Stimulated activated effector memory CD8-positive, alpha-beta T cell treated with anti-CD3 and anti-CD28 coated beads, Interleukin-12 subunit alpha, Interleukin-12 subunit beta, amount 100 ng/mL, for 72 hours (primary cell): ENCODE results near the gene C11orf86.

Experiments
- ATAC-seq: fragments of 150-1000 bp; cut with Tn5 transposase; 2 replicates; pipeline ENCODE4 v1.10.0; 2021
- DNase-seq, 2 donors: peaks; one replicate each; pipeline ENCODE4 v3.0.0; 2021 to 2022; ENCODE audit warnings: low spot score in 2 of 2
- H3K27ac Mint-ChIP-seq: one replicate; pipeline ENCODE4 v1.8.0; 2022; ENCODE audit warnings: mild to moderate bottlenecking, mixed read lengths
- H3K36me3 Mint-ChIP-seq: one replicate; pipeline ENCODE4 v1.8.0; 2022; ENCODE audit warnings: mild to moderate bottlenecking, mixed read lengths
- H3K4me1 Mint-ChIP-seq: one replicate; pipeline ENCODE4 v1.8.0; 2022; ENCODE audit warnings: mixed read lengths
- H3K4me3 Mint-ChIP-seq: one replicate; pipeline ENCODE4 v1.8.0; 2022; ENCODE audit warnings: mild to moderate bottlenecking, mixed read lengths
- H3K9me3 Mint-ChIP-seq: one replicate; pipeline ENCODE4 v1.8.0; 2022; ENCODE audit warnings: mixed read lengths

Gene C11orf86, protein sequence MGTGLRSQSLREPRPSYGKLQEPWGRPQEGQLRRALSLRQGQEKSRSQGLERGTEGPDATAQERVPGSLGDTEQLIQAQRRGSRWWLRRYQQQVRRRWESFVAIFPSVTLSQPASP

GRCh38 chr11:66974724-66975404, at the start of gene C11orf86:
C11orf86 (plus strand) TSS chr11:66975304; CDS start chr11:66975363, 59 bp downstream.
- Mint-ChIP-seq H3K4me3 (no peak within 1 kb of the TSS), H3K27ac (no peak within 1 kb of the TSS), H3K4me1 (peaks cover 27% of the 10 kb centered on the region), H3K36me3 (no peaks in the 10 kb centered on the region), H3K9me3 (peaks cover 3% of the 10 kb centered on the region)
- DNase-seq (no peak), ATAC-seq (no peak)

GRCh38 chr11:66929753-66930152, 45.4 kb upstream of the C11orf86 start:
- Mint-ChIP-seq H3K36me3 (no peaks in the 10 kb centered on the region), H3K4me1 (no peaks in the 10 kb centered on the region), H3K4me3 (no peak overlapping the region), H3K9me3 (no peaks in the 10 kb centered on the region), H3K27ac (no peak overlapping the region)
- no peak for DNase-seq
- ATAC-seq = no peak

- no peak overlapping the region for H3K4me3 Mint-ChIP-seq
- DNase-seq (no peak), ATAC-seq (no peak)
- no peak overlapping the region for H3K27ac Mint-ChIP-seq
- H3K36me3 Mint-ChIP-seq = no peaks in the 10 kb centered on the region
- no peaks in the 10 kb centered on the region for H3K9me3 Mint-ChIP-seq
- no peaks in the 10 kb centered on the region for H3K4me1 Mint-ChIP-seq
Measured at GRCh38 chr11:66932543-66932942, 42.6 kb upstream of the C11orf86 start.

GRCh38 chr11:66933531-66933930, 41.6 kb upstream of the C11orf86 start:
- Mint-ChIP-seq H3K4me3 (no peak overlapping the region), H3K36me3 (no peaks in the 10 kb centered on the region), H3K4me1 (no peaks in the 10 kb centered on the region), H3K27ac (no peak overlapping the region), H3K9me3 (no peaks in the 10 kb centered on the region)
- ATAC-seq (no peak), DNase-seq (no peak)

- Mint-ChIP-seq H3K4me3 (no peak overlapping the region), H3K27ac (no peak overlapping the region), H3K9me3 (no peaks in the 10 kb centered on the region), H3K4me1 (no peaks in the 10 kb centered on the region), H3K36me3 (no peaks in the 10 kb centered on the region)
- ATAC-seq = no peak
- DNase-seq = no peak
Measured at GRCh38 chr11:66934950-66935779, 39.9 kb upstream of the C11orf86 start.

DNA sequence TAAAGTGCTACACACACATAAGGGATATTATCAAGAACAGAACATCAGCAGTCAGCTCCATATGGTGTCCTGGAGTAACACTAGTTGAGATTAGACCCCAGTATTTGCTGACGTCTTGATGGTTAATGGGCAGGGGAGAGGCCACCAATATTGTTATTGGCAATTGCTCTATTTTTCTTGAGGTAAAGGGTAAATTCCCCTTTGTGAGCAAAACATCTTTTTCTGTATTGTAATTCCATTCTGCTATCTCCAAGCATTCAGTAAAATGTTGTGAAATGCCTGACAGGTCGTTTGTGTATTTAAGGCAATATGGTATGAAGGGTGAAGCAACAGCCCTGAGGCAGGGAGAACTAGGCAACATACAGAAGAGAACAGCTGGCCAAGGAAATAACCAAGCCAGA, 38.8 kb upstream of the C11orf86 start:
- H3K9me3 Mint-ChIP-seq = no peaks in the 10 kb centered on the region
- H3K4me3 Mint-ChIP-seq = no peak overlapping the region
- DNase-seq = no peak
- no peak overlapping the region for H3K27ac Mint-ChIP-seq
- no peaks in the 10 kb centered on the region for H3K36me3 Mint-ChIP-seq
- H3K4me1 Mint-ChIP-seq = no peaks in the 10 kb centered on the region
- ATAC-seq = no peak

DNA sequence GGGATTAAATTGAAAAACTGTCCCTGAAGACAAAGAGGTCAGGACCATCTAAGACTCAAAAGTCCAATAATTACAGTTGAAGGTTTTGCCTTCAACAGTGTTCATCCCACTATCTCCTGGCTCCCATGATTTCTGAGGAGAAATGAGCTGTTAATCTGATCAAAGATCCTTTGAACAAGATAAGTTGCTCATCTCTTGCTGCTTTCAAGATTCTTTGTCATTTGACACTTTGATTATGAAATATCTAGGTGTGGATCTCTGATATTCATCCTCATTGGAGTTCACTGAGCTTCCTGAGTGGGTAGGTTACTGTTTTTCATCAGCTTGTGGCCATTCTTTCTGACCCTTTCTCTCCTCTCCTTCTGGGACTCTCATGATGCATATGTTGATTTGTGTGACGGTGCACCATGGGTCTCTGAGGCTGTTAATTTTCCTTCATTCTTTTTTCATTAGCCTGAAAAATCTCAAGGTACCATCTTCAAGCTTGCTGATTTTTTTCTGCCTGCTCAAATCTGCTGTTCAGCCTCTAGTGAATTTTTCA, 37.8 kb upstream of the C11orf86 start:
- DNase-seq = no peak
- Mint-ChIP-seq H3K36me3 (peaks cover 2% of the 10 kb centered on the region), H3K9me3 (no peaks in the 10 kb centered on the region), H3K4me3 (no peak overlapping the region), H3K4me1 (no peaks in the 10 kb centered on the region), H3K27ac (no peak overlapping the region)
- ATAC-seq = no peak

- Mint-ChIP-seq H3K4me1 (no peaks in the 10 kb centered on the region), H3K9me3 (no peaks in the 10 kb centered on the region), H3K4me3 (no peak overlapping the region), H3K27ac (no peak overlapping the region), H3K36me3 (peaks cover 6% of the 10 kb centered on the region)
- DNase-seq (no peak), ATAC-seq (no peak)
Measured at GRCh38 chr11:66938582-66939135, 36.4 kb upstream of the C11orf86 start.

GRCh38 chr11:66950112-66950535, 25.0 kb upstream of the C11orf86 start:
- H3K9me3 Mint-ChIP-seq = no peaks in the 10 kb centered on the region
- DNase-seq (no peak), ATAC-seq (peak; percentile 81)
- H3K27ac Mint-ChIP-seq = no peak overlapping the region
- H3K4me1 Mint-ChIP-seq = peaks cover 5% of the 10 kb centered on the region
- no peaks in the 10 kb centered on the region for H3K36me3 Mint-ChIP-seq
- no peak overlapping the region for H3K4me3 Mint-ChIP-seq

GRCh38 chr11:66951135-66951534, 24.0 kb upstream of the C11orf86 start:
- ATAC-seq (no peak), DNase-seq (no peak)
- no peaks in the 10 kb centered on the region for H3K9me3 Mint-ChIP-seq
- H3K4me1 Mint-ChIP-seq = peaks cover 5% of the 10 kb centered on the region
- H3K4me3 Mint-ChIP-seq = no peak overlapping the region
- H3K27ac Mint-ChIP-seq = peak overlapping the region; percentile 37
- H3K36me3 Mint-ChIP-seq = no peaks in the 10 kb centered on the region

GRCh38 chr11:66951927-66952337, 23.2 kb upstream of the C11orf86 start:
- Mint-ChIP-seq H3K36me3 (no peaks in the 10 kb centered on the region), H3K27ac (no peak overlapping the region), H3K4me1 (peaks cover 10% of the 10 kb centered on the region), H3K4me3 (no peak overlapping the region), H3K9me3 (no peaks in the 10 kb centered on the region)
- no peak for ATAC-seq
- DNase-seq = no peak

DNA sequence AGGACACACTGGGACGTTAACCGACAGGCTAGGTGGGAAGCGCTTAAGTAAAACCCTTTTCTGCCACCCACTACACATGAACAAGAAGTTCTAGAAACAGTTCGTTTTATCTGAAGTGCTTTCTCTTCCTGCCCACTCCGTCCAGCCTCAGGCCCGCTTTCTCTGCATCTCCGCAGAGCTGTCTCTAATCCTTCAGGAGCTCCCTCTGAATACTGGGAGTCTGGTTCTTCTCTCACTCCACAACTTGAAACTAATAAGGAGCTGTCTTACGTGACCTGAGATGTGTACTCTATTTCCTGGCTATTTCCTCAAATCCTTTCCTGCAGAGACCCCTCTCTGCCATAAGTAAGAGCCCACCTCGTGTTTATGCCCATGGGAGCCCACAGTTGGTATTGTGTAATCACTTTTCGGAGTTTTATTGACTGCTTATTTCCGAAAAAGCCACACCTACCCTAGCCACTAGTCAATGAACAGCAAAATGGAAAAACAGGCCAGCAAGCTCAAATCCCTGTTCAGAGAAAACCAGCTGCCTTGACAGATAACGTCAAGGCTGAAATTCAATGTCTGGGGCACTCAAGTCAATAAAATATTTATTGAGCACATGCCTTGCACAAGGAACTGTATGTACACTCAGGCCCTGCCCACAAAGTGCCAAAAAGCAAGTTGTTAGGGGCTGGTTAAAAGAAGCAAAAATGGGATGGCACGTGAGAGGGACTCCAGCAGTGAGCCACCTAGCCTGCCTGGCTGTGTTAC, 21.8 kb upstream of the C11orf86 start:
- no peak overlapping the region for H3K27ac Mint-ChIP-seq

DNA sequence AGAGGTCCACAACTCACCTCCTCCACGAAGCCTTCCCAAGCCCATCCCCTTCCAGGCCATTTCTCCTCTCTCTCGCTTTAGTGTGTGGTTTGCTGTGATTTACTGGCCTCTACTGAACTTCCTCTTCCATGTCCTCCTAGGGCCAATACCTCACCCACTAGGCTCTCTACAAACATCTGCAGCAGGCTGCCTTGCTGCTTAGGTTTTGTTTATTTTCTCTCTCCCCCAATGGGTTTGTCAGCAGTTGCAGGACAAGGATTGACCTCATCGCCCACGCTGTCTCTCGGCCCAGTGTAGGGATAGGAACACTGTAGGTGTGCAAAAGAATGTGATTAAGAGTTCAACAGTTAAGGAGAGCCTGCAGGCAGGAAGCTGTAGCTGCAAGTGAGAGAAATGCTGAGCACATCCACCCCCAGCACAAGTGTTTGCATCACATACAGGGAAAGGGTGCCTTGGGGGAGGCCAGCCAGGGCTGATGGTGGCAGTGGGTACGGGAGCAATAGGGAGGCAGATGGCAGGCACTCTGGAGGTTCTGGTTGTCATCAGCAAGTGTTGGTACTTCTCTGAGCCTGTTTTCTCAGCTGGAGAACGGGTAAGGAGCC, 18.3 kb upstream of the C11orf86 start:
- Mint-ChIP-seq H3K27ac (no peak overlapping the region), H3K4me3 (peak overlapping the region; percentile 70), H3K9me3 (peaks cover 3% of the 10 kb centered on the region), H3K36me3 (no peaks in the 10 kb centered on the region), H3K4me1 (peaks cover 26% of the 10 kb centered on the region)
- DNase-seq = no peak
- no peak for ATAC-seq

More for the DNA sequence above, 21.8 kb upstream of the C11orf86 start:
- DNase-seq (no peak), ATAC-seq (no peak)
- Mint-ChIP-seq H3K9me3 (no peaks in the 10 kb centered on the region), H3K36me3 (no peaks in the 10 kb centered on the region), H3K4me1 (peaks cover 19% of the 10 kb centered on the region), H3K4me3 (no peak overlapping the region)

GRCh38 chr11:66957971-66958231, 17.2 kb upstream of the C11orf86 start:
- peak overlapping the region; percentile 69 for H3K27ac Mint-ChIP-seq
- H3K9me3 Mint-ChIP-seq = peaks cover 3% of the 10 kb centered on the region
- ATAC-seq = peak; percentile 56
- DNase-seq = no peak
- H3K4me1 Mint-ChIP-seq = peaks cover 26% of the 10 kb centered on the region
- peak overlapping the region; percentile 70 for H3K4me3 Mint-ChIP-seq
- no peaks in the 10 kb centered on the region for H3K36me3 Mint-ChIP-seq
